HepG2 (cell line): ENCODE data around the gene TMCC2. TPM values are rescaled to one million over a fixed set of nuclear protein-coding genes. Genes with fewer than 3 reads are reported as not detected.

ENCODE experiments used
- ATAC-seq: fragments of 200-7000 bp; cut with Tn5 transposase; 3 replicates; pipeline ENCODE4 v1.9.1; 2020; ENCODE audit warnings: mild to moderate bottlenecking, moderate library complexity
- BruUV-seq: library from RNA; stranded (reverse); fragments of 400-500 nt; replicated peaks from 2 replicates; lab custom pipeline; 2021; lab: Mats Ljungman, UMichigan
- CTCF ChIA-PET: fragments of 300-600 bp; formaldehyde crosslinking; extraction: SDS; loops from one replicate; lab custom pipeline; 2021; ENCODE audit warnings: low total read pairs, inconsistent platforms, low intra/inter-chr PET ratio; lab: Yijun Ruan, JAX
- POLR2A ChIA-PET: fragments of 350-600 bp; sonication (Branson Sonifier 250); formaldehyde crosslinking; loops from one replicate; lab custom pipeline; 2020; ENCODE audit warnings: antibody characterized with exemption, inconsistent platforms; lab: Yijun Ruan, JAX
- DNase-seq: peaks from one replicate; pipeline ENCODE4 v3.0.0-alpha.2; 2015; ENCODE audit warnings: low spot score
- FAIRE-seq: peaks from 3 replicates; lab custom pipeline; 2011; peaks lifted over from hg19 to GRCh38; lab: Jason Lieb, UNC
- H2AFZ ChIP-seq: one replicate; pipeline ENCODE4 v1.6.1; 2011; ENCODE audit warnings: low read length, inconsistent platforms
- H3K27ac ChIP-seq: fragments of 300-600 bp; 3 replicates; pipeline ENCODE4 v1.8.0; 2011; ENCODE audit warnings: mixed run types, mild to moderate bottlenecking, mixed read lengths, low read length, inconsistent platforms; ENCODE audit not compliant: insufficient read depth; ENCODE audit errors: extremely low read length
- H3K27me3 ChIP-seq, 2 experiments: fragments of 200-600 bp in 1 of 2; 2 replicates in 1 of 2; 3 replicates in 1 of 2; pipeline versions ENCODE4 v1.6.0 to v1.8.0; 2011; ENCODE audit warnings: low read length in 2 of 2, mild to moderate bottlenecking in 2 of 2, moderate library complexity in 2 of 2, inconsistent platforms in 1 of 2; ENCODE audit not compliant: insufficient read depth in 2 of 2, control insufficient read depth in 1 of 2
- H3K36me3 ChIP-seq, 2 experiments: fragments of 200-600 bp in 1 of 2; replicated peaks in 1 of 2; 2 replicates in 1 of 2; 3 replicates in 1 of 2; pipeline versions ENCODE4 v1.5.1 to v1.8.0; 2011; ENCODE audit warnings: low read length in 2 of 2, inconsistent platforms in 1 of 2; ENCODE audit not compliant: insufficient read depth in 2 of 2, control insufficient read depth in 1 of 2
- H3K4me1 ChIP-seq: 2 replicates; pipeline ENCODE4 v1.5.1; 2012; ENCODE audit warnings: low read length, inconsistent platforms; ENCODE audit not compliant: insufficient read depth
- H3K4me2 ChIP-seq: 2 replicates; pipeline ENCODE4 v1.6.0; 2011; ENCODE audit warnings: low read depth, low read length, inconsistent platforms
- H3K4me3 ChIP-seq, 3 experiments: fragments of 200-600 bp in 1 of 3; sonication (generic), shearing (Covaris generic) in 1 of 3; replicated peaks in 1 of 3; 2 replicates each; pipeline ENCODE4 v1.5.1; 2011 to 2016; ENCODE audit warnings: low read length in 3 of 3, inconsistent platforms in 2 of 3, low read depth in 2 of 3, mild to moderate bottlenecking in 2 of 3, control low read depth in 1 of 3, mixed read lengths in 1 of 3; ENCODE audit not compliant: insufficient read depth in 1 of 3
- H3K79me2 ChIP-seq: one replicate; pipeline ENCODE4 v1.6.1; 2011; ENCODE audit warnings: low read length, inconsistent platforms; ENCODE audit not compliant: insufficient read depth
- H3K9ac ChIP-seq: 2 replicates; pipeline ENCODE4 v1.6.0; 2011; ENCODE audit warnings: mild to moderate bottlenecking, low read depth, low read length, inconsistent platforms; ENCODE audit not compliant: insufficient read depth
- H3K9me3 ChIP-seq: 2 replicates; pipeline ENCODE4 v1.5.1; 2012; ENCODE audit warnings: mild to moderate bottlenecking, low read length
- H4K20me1 ChIP-seq: 2 replicates; pipeline ENCODE4 v1.6.0; 2011; ENCODE audit warnings: inconsistent platforms, mild to moderate bottlenecking, low read length, moderate library complexity; ENCODE audit not compliant: insufficient read depth
- NFKB2 ChIP-seq: sonication (generic); formaldehyde crosslinking; IDR thresholded peaks from 2 replicates; pipeline ENCODE4 v1.4.0; 2020; ENCODE audit warnings: missing genetic modification reagents, borderline replicate concordance
- NR2F1 ChIP-seq, 2 experiments: fragments of 450-650 bp in 1 of 2; formaldehyde crosslinking in 1 of 2; IDR thresholded peaks; 2 replicates each; pipeline versions ENCODE4 v1.5.0 to v1.6.1; 2016 to 2020; ENCODE audit warnings: mild to moderate bottlenecking in 1 of 2, missing compliant biosample characterization in 1 of 2, missing genetic modification reagents in 1 of 2, moderate library complexity in 1 of 2
- TP53 ChIP-seq: sonication (generic); formaldehyde crosslinking; conservative IDR thresholded peaks from 2 replicates; pipeline ENCODE4 v1.4.0; 2020; ENCODE audit warnings: missing genetic modification reagents
- ZNF10 ChIP-seq: sonication (generic); formaldehyde crosslinking; IDR thresholded peaks from 2 replicates; pipeline ENCODE4 v1.4.0; 2020; ENCODE audit warnings: mild to moderate bottlenecking, low read depth, missing genetic modification reagents, borderline replicate concordance
- ZNF549 ChIP-seq: sonication (generic); formaldehyde crosslinking; IDR thresholded peaks from 2 replicates; pipeline ENCODE4 v1.5.0; 2020; ENCODE audit warnings: missing genetic modification reagents
- ZSCAN9 ChIP-seq: IDR thresholded peaks from 2 replicates; pipeline ENCODE4 v1.6.1; 2016; ENCODE audit warnings: borderline replicate concordance
- WGBS: methylation state at CpG from one replicate; pipeline ENCODE4 v1.1.6; 2017; ENCODE audit warnings: low lambda C conversion rate; 5-methylcytosine and 5-hydroxymethylcytosine counted together
- in situ Hi-C: cut with HindIII; loops from 2 replicates; pipeline ENCODE4 v1.10.0; 2017; ENCODE audit warnings: low pct_unique_long_range_greater_than_20kb; ENCODE audit not compliant: extremely low pct_ligation_motif_present
- intact Hi-C: fragments of 100-400 bp; cut with micrococcal nuclease; formaldehyde crosslinking; loops from one replicate; pipeline ENCODE4 v1.10.0; 2022; ENCODE audit not compliant: unreplicated experiment
- polyA plus RNA-seq, 8 experiments: library from polyadenylated mRNA; depleted of rRNA in 3 of 8; stranded (reverse) in 7 of 8; unstranded in 1 of 8; fragments of >200 nt; fragmentation: Illumina TruSeq in 4 of 8; extraction: Trizol in 4 of 8; gene quantifications; 2 replicates each; pipeline versions ENCODE4 v1.2.1 to v1.2.3, GENCODE V29; 2011 to 2016; ENCODE audit warnings: low read depth in 4 of 8, missing spikeins in 1 of 8, mixed read lengths in 1 of 8; ENCODE audit not compliant: insufficient read depth in 1 of 8
- total RNA-seq, 5 experiments: library from RNA; depleted of rRNA; stranded (reverse); fragments of >200 nt; fragmentation: Illumina TruSeq; extraction: Trizol; gene quantifications; 2 replicates each; pipeline ENCODE4 v1.2.3, GENCODE V29; 2016; ENCODE audit warnings: low read depth in 1 of 5
- TF ChIP-seq, protein P1 (sequence below): sonication (generic); formaldehyde crosslinking; IDR thresholded peaks from 2 replicates; pipeline ENCODE4 v1.4.0; 2020; ENCODE audit warnings: missing genetic modification reagents
- TF ChIP-seq, protein P2 (sequence below): sonication (generic); formaldehyde crosslinking; IDR thresholded peaks from 2 replicates; pipeline ENCODE4 v1.4.0; 2020; ENCODE audit warnings: missing genetic modification reagents, borderline replicate concordance

Gene TMCC2
- total and polyA plus RNA-seq, 2 of the 13 experiments (the other 11 are each of a cell fraction or from before 2014, with no cell fraction given): 0.12 to 0.24 TPM

DNA sequence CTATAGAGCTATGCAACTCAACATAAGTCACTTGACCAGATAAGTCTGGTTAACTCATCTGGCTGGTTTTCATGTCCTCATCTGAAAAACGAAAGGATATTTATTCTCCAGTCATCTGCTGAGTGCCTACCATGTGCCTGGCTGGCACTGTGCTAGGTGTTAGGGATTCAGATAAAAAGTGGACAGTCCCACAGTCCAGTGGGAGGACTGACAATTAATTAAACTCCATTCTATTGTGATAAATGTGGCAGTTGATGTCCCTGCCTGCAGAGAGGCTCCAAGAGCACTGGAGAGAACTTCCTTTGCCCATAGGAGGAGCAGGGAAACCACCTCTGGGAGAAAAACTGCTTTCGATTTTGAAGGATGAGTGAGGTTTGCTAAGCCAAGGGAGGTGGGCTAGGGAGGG lies 88.4 kb downstream of the TMCC2 start:
- Histone ChIP-seq H3K27ac (no peak overlapping the region), H3K4me1 (peaks cover 80% of the 10 kb centered on the region), H3K9ac (no peak overlapping the region), H3K36me3 (peaks cover 0 to 6% of the 10 kb centered on the region in 2 experiments; a peak in 3 of 5 replicates), H3K4me3 (no peak overlapping the region), H3K27me3 (no peaks in the 10 kb centered on the region; a peak in 1 of 5 replicates), H3K4me2 (no peak overlapping the region), H3K9me3 (no peaks in the 10 kb centered on the region), H3K79me2 (peaks cover 27% of the 10 kb centered on the region), H2AFZ (no peak overlapping the region), H4K20me1 (no peaks in the 10 kb centered on the region; the same call in 1 of the 2 replicates)
- WGBS: 85% methylated on average over 2 of the region's 2 CpGs
- TF ChIP-seq NFKB2 (CRISPR knock-in tag) (no peak), ZNF10 (no peak), ZSCAN9 (CRISPR knock-in tag) (no peak), TP53 (CRISPR knock-in tag) (no peak), NR2F1 (CRISPR knock-in tag; IDR thresholded peaks at IDR 0.05) (no peak), ZNF549 (CRISPR knock-in tag) (no peak)
- TF ChIP-seq, protein P1, sequence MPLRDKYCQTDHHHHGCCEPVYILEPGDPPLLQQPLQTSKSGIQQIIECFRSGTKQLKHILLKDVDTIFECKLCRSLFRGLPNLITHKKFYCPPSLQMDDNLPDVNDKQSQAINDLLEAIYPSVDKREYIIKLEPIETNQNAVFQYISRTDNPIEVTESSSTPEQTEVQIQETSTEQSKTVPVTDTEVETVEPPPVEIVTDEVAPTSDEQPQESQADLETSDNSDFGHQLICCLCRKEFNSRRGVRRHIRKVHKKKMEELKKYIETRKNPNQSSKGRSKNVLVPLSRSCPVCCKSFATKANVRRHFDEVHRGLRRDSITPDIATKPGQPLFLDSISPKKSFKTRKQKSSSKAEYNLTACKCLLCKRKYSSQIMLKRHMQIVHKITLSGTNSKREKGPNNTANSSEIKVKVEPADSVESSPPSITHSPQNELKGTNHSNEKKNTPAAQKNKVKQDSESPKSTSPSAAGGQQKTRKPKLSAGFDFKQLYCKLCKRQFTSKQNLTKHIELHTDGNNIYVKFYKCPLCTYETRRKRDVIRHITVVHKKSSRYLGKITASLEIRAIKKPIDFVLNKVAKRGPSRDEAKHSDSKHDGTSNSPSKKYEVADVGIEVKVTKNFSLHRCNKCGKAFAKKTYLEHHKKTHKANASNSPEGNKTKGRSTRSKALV (CRISPR knock-in tag): no peak
- TF ChIP-seq, protein P2, sequence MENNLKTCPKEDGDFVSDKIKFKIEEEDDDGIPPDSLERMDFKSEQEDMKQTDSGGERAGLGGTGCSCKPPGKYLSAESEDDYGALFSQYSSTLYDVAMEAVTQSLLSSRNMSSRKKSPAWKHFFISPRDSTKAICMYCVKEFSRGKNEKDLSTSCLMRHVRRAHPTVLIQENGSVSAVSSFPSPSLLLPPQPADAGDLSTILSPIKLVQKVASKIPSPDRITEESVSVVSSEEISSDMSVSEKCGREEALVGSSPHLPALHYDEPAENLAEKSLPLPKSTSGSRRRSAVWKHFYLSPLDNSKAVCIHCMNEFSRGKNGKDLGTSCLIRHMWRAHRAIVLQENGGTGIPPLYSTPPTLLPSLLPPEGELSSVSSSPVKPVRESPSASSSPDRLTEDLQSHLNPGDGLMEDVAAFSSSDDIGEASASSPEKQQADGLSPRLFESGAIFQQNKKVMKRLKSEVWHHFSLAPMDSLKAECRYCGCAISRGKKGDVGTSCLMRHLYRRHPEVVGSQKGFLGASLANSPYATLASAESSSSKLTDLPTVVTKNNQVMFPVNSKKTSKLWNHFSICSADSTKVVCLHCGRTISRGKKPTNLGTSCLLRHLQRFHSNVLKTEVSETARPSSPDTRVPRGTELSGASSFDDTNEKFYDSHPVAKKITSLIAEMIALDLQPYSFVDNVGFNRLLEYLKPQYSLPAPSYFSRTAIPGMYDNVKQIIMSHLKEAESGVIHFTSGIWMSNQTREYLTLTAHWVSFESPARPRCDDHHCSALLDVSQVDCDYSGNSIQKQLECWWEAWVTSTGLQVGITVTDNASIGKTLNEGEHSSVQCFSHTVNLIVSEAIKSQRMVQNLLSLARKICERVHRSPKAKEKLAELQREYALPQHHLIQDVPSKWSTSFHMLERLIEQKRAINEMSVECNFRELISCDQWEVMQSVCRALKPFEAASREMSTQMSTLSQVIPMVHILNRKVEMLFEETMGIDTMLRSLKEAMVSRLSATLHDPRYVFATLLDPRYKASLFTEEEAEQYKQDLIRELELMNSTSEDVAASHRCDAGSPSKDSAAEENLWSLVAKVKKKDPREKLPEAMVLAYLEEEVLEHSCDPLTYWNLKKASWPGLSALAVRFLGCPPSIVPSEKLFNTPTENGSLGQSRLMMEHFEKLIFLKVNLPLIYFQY (CRISPR knock-in tag): no peak
- DNase-seq: no peak
- in situ Hi-C loops (no loop called here), intact Hi-C loops (loop anchor here (1.0 to 5.0 kb wide), 2 partner anchors 15 to 194 kb away; partner anchors contain the start of gene RBBP5)
- no TSS peak for BruUV-seq
- CTCF ChIA-PET: no interaction called here
- no peak for FAIRE-seq
- ATAC-seq: no peak
- POLR2A ChIA-PET: interaction anchor here (3.9 kb wide), 1 partner anchor 15 kb away, joined by 46 read pairs; no protein-coding TSS in a partner anchor
